ENCODE measurements around the gene MVK. TPM values are rescaled to one million over a fixed set of nuclear protein-coding genes. Genes with fewer than 3 reads are reported as not detected.

Gene MVK
- polyA plus RNA-seq, 3 donors, result 1.1 to 3.8 (median 1.6) TPM

DNA sequence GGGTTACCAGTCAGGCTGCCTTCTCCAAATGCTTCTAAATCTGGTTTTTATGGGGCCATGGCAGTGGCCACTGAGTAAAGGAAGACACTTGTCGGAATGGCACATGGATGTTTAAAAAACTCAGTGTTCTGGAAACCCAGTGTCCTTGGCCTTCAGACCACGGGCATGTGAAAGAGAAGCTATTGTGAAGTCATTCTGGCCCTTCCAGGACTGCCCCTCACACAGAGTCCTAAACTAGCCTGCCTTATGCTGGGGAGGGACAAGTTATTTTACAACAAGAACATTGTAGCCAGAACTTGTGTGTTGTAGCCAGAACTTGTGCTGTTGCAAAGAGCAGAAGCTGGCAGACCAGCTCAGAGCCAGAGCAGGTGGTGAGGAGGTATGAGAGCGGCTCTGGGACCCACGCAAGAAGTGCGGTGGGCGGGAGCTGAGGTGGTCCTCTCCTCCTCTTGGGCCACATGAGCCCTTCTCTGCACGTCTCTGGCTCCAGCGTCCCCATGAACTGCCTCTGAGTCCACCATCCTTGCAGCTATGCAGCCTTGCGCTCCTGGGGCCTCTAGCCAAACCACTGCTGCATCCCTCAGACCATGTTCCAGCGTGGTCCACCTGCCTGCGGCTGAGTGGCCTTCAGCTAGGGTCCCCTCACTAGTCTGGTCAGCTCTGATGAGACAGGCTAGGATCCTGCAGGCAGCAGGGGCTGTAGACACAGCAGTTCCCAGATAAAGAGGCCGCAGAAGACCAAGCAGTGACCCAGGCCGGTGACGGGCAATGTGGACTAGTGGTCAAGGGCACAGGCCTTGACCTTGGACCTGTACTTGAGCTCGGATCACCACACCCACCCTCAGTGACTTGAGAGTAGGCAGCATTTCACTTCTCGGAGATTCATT lies 32.8 kb upstream of the MVK start:
- no peaks in the 10 kb centered on the region for H3K27me3 ChIP-seq (ENCODE audit: control insufficient read depth in 2 of 2, insufficient read depth in 2 of 2, low read length in 2 of 2)
- H3K27me3 Mint-ChIP-seq (ENCODE audit: low read depth in 3 of 3), result peaks cover 0 to 5% (median 0%) of the 10 kb centered on the region in 3 donors
- TF ChIP-seq, protein P1, sequence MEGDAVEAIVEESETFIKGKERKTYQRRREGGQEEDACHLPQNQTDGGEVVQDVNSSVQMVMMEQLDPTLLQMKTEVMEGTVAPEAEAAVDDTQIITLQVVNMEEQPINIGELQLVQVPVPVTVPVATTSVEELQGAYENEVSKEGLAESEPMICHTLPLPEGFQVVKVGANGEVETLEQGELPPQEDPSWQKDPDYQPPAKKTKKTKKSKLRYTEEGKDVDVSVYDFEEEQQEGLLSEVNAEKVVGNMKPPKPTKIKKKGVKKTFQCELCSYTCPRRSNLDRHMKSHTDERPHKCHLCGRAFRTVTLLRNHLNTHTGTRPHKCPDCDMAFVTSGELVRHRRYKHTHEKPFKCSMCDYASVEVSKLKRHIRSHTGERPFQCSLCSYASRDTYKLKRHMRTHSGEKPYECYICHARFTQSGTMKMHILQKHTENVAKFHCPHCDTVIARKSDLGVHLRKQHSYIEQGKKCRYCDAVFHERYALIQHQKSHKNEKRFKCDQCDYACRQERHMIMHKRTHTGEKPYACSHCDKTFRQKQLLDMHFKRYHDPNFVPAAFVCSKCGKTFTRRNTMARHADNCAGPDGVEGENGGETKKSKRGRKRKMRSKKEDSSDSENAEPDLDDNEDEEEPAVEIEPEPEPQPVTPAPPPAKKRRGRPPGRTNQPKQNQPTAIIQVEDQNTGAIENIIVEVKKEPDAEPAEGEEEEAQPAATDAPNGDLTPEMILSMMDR (IDR thresholded peaks at IDR 0.05), result no peak
- H3K4me1 Mint-ChIP-seq, result peaks cover 6% of the 10 kb centered on the region
- no peak for DNase-seq
- H3K36me3 Mint-ChIP-seq, result peaks cover 5 to 8% of the 10 kb centered on the region in 2 donors
- no peak overlapping the region for H3K4me3 Mint-ChIP-seq
- no peak overlapping the region for H3K27ac Mint-ChIP-seq
- intact Hi-C loops (cut with micrococcal nuclease), result no loop called here
- H3K9ac ChIP-seq (ENCODE audit: insufficient read depth, low read length, poor library complexity, severe bottlenecking), result no peak overlapping the region
- no peaks in the 10 kb centered on the region for H3K9me3 Mint-ChIP-seq
- H3K4me2 ChIP-seq (replicated peaks; ENCODE audit: extremely low read depth, low read length, poor library complexity, severe bottlenecking), result no peak overlapping the region
- no peaks in the 10 kb centered on the region for H3K4me1 ChIP-seq (ENCODE audit: control insufficient read depth in 1 of 2, insufficient read depth in 2 of 2, low read length in 2 of 2)
- H3K79me2 ChIP-seq (ENCODE audit: insufficient read depth, low read length), result no peaks in the 10 kb centered on the region
- H3K36me3 ChIP-seq (replicated peaks in 1 of 2; ENCODE audit: control insufficient read depth in 1 of 2, insufficient read depth in 2 of 2, low read length in 2 of 2), result peaks cover 0 to 7% of the 10 kb centered on the region in 2 donors
- no peak overlapping the region for H3K27ac ChIP-seq (ENCODE audit: low read depth in 1 of 2, low read length in 2 of 2)
- WGBS (ENCODE audit: insufficient coverage), result 94% methylated on average over 15 of the region's 16 CpGs
- no peak overlapping the region for H2AFZ ChIP-seq (ENCODE audit: insufficient read depth, low read depth, low read length, poor library complexity, severe bottlenecking)
- H3K4me3 ChIP-seq (replicated peaks in 1 of 3; ENCODE audit: low read depth in 2 of 3, low read length in 3 of 3), result no peak overlapping the region
- H4K20me1 ChIP-seq (ENCODE audit: insufficient read depth, low read length), result no peaks in the 10 kb centered on the region
- H3K9me3 ChIP-seq (replicated peaks in 1 of 2; ENCODE audit: control insufficient read depth in 1 of 2, insufficient read depth in 1 of 2, low read length in 2 of 2), result no peaks in the 10 kb centered on the region

DNA sequence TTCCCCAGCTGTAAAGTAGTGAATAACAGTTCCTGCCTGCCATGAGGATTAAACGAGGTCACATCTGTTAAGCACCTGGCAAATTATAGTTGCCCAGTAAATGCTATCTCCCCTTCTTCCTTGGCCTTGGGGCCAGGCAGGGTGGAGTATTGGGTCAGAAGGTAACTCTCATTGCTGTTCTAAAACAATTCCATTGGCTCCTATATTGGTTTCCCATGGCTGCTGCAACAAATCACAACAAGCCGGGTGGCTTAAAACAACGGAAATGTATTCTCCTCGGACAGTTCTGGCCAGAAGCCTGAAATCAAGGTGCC lies 32.2 kb upstream of the MVK start:
- no peak overlapping the region for H2AFZ ChIP-seq (ENCODE audit: insufficient read depth, low read depth, low read length, poor library complexity, severe bottlenecking)
- DNase-seq, result no peak
- Mint-ChIP-seq H3K27ac (no peak overlapping the region), H3K9me3 (no peaks in the 10 kb centered on the region), H3K36me3 (peaks cover 0 to 3% of the 10 kb centered on the region in 2 donors), H3K27me3 (ENCODE audit: low read depth in 3 of 3) (peaks cover 0 to 5% (median 0%) of the 10 kb centered on the region in 3 donors), H3K4me3 (no peak overlapping the region), H3K4me1 (peaks cover 6% of the 10 kb centered on the region)
- intact Hi-C loops (cut with micrococcal nuclease), result no loop called here
- TF ChIP-seq, protein P1 (IDR thresholded peaks at IDR 0.05), result no peak
- 100% methylated on average over 4 of the region's 4 CpGs for WGBS (ENCODE audit: insufficient coverage)
- H3K79me2 ChIP-seq (ENCODE audit: insufficient read depth, low read length), result no peaks in the 10 kb centered on the region
- no peaks in the 10 kb centered on the region for H4K20me1 ChIP-seq (ENCODE audit: insufficient read depth, low read length)
- no peaks in the 10 kb centered on the region for H3K9me3 ChIP-seq (replicated peaks in 1 of 2; ENCODE audit: control insufficient read depth in 1 of 2, insufficient read depth in 1 of 2, low read length in 2 of 2)
- H3K9ac ChIP-seq (ENCODE audit: insufficient read depth, low read length, poor library complexity, severe bottlenecking), result no peak overlapping the region
- no peak overlapping the region for H3K4me2 ChIP-seq (replicated peaks; ENCODE audit: extremely low read depth, low read length, poor library complexity, severe bottlenecking)
- no peak overlapping the region for H3K4me3 ChIP-seq (replicated peaks in 1 of 3; ENCODE audit: low read depth in 2 of 3, low read length in 3 of 3)
- H3K36me3 ChIP-seq (replicated peaks in 1 of 2; ENCODE audit: control insufficient read depth in 1 of 2, insufficient read depth in 2 of 2, low read length in 2 of 2), result peaks cover 0 to under 1% of the 10 kb centered on the region in 2 donors
- H3K27ac ChIP-seq (ENCODE audit: low read depth in 1 of 2, low read length in 2 of 2), result no peak overlapping the region
- H3K4me1 ChIP-seq (ENCODE audit: control insufficient read depth in 1 of 2, insufficient read depth in 2 of 2, low read length in 2 of 2), result no peaks in the 10 kb centered on the region
- no peaks in the 10 kb centered on the region for H3K27me3 ChIP-seq (ENCODE audit: control insufficient read depth in 2 of 2, insufficient read depth in 2 of 2, low read length in 2 of 2)

Measured in CD14-positive monocyte (primary cell).